Measurements from ENCODE around the gene THBS2.

GRCh38 chr6:169211881-169212280 lies 41.8 kb downstream of the THBS2 start:
- TF ChIP-seq CTCF (IDR thresholded peaks at IDR 0.05 in 2 of 3, conservative IDR thresholded peaks at IDR 0.05 in 1 of 3; ENCODE audit: borderline replicate concordance in 1 of 3, insufficient read depth in 1 of 3, low read depth in 2 of 3, low read length in 2 of 3) (no peak), CEBPB (IDR thresholded peaks at IDR 0.05; ENCODE audit: low read depth) (no peak), REST (IDR thresholded peaks at IDR 0.05; ENCODE audit: low read depth) (no peak), YY1 (IDR thresholded peaks at IDR 0.05; ENCODE audit: extremely low read depth, insufficient replicate concordance, low read depth, low read length) (no peak), FOSL1 (IDR thresholded peaks at IDR 0.05; ENCODE audit: low read depth) (no peak), POLR2AphosphoS5 (IDR thresholded peaks at IDR 0.05; ENCODE audit: low read depth, low read length) (no peak), ZFX (IDR thresholded peaks at IDR 0.05) (no peak), ATF3 (IDR thresholded peaks at IDR 0.05) (no peak), TCF7L2 (IDR thresholded peaks at IDR 0.05; ENCODE audit: borderline replicate concordance, extremely low read depth, insufficient read depth, insufficient read length) (no peak), POLR2A (IDR thresholded peaks at IDR 0.05; ENCODE audit: borderline replicate concordance, extremely low read depth, insufficient read depth, insufficient read length) (no peak), SIN3A (IDR thresholded peaks at IDR 0.05; ENCODE audit: low read depth) (no peak), EZH2 (IDR thresholded peaks at IDR 0.05) (no peak), CBX3 (IDR thresholded peaks at IDR 0.05; ENCODE audit: low read depth) (no peak)

Data from HCT116 (cell line).